NT2/D1 (cell line): ENCODE results near the gene POU6F2.

Source experiments
- DNase-seq: peaks from one replicate; pipeline ENCODE4 v3.0.0-alpha.2; 2011; ENCODE audit warnings: low read depth, low spot score
- H3K27me3 ChIP-seq: 2 replicates; pipeline ENCODE4 v1.6.0; 2011; ENCODE audit warnings: mild to moderate bottlenecking; ENCODE audit not compliant: insufficient read length, insufficient read depth
- H3K36me3 ChIP-seq: 2 replicates; pipeline ENCODE4 v1.6.1; 2011; ENCODE audit warnings: mild to moderate bottlenecking, low read length, mixed read lengths; ENCODE audit not compliant: insufficient read depth, insufficient read length
- H3K4me1 ChIP-seq: 2 replicates; pipeline ENCODE4 v1.5.1; 2011; ENCODE audit not compliant: insufficient read depth, insufficient read length
- H3K4me3 ChIP-seq: 2 replicates; pipeline ENCODE4 v1.5.1; 2011; ENCODE audit warnings: low read depth; ENCODE audit not compliant: insufficient read length
- H3K9ac ChIP-seq: 2 replicates; pipeline ENCODE4 v1.6.0; 2011; ENCODE audit warnings: low read depth; ENCODE audit not compliant: insufficient read length
- H3K9me3 ChIP-seq: 2 replicates; pipeline ENCODE4 v1.5.1; 2011; ENCODE audit warnings: mild to moderate bottlenecking, low read length; ENCODE audit not compliant: insufficient read depth
- SUZ12 ChIP-seq: IDR thresholded peaks from 2 replicates; pipeline ENCODE4 v1.6.1; 2011; ENCODE audit not compliant: insufficient read length, insufficient read depth; ENCODE audit errors: extremely low read depth
- YY1 ChIP-seq: IDR thresholded peaks from 2 replicates; pipeline ENCODE4 v1.6.1; 2011; ENCODE audit not compliant: insufficient read length, insufficient read depth
- ZNF274 ChIP-seq: IDR thresholded peaks from 2 replicates; pipeline ENCODE4 v1.6.1; 2011; ENCODE audit warnings: mild to moderate bottlenecking, low read depth, low read length

Gene POU6F2

DNA sequence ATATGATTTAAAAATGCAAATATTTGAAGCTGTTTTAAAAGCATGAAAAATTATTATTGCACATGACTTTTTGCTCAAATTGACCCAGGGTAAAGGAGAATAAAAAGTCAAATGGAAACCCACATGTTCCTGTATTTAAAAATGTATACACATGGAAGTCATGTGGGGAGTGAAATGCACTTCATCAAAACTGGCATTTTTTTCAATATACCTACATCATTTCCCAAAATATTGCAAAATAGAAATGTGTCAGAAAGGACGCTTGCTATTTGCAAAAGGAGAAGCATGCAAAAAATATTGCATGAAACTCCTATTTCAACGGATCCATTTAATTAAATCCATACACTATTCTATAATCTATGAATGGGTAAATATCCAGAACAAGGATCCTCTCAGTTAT lies 117.0 kb downstream of the POU6F2 start:
- TF ChIP-seq YY1 (no peak), SUZ12 (no peak), ZNF274 (no peak)
- Histone ChIP-seq H3K36me3 (no peaks in the 10 kb centered on the region), H3K4me3 (no peak overlapping the region), H3K9ac (no peak overlapping the region), H3K4me1 (no peaks in the 10 kb centered on the region), H3K27me3 (no peaks in the 10 kb centered on the region), H3K9me3 (no peaks in the 10 kb centered on the region)
- no peak for DNase-seq

- H3K4me3 ChIP-seq, result no peak overlapping the region
- no peaks in the 10 kb centered on the region for H3K36me3 ChIP-seq
- TF ChIP-seq YY1 (no peak), ZNF274 (no peak), SUZ12 (no peak)
- H3K4me1 ChIP-seq, result no peaks in the 10 kb centered on the region
- no peaks in the 10 kb centered on the region for H3K9me3 ChIP-seq
- DNase-seq, result no peak
- no peak overlapping the region for H3K9ac ChIP-seq
- no peaks in the 10 kb centered on the region for H3K27me3 ChIP-seq
Observed at GRCh38 chr7:39095875-39096619, 118.3 kb downstream of the POU6F2 start.

DNA sequence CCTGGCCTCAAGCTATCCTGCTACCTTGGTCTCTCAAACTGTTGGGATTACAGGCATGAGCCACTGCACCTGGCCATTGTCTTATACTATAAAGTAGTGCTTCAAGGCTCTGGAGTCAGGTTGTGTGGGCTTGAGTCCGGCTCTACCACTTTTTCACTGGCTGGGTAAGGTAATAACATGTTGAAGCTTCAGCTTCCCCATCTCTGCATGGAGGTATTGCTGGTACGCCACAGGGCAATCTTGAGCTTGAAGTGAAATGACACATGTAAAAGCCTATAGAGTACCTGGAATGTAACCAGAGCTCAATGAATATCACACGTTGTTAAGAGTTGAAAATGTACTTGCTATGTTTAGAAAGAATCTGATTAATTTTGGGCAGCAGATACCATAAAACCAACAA lies 120.8 kb downstream of the POU6F2 start:
- Histone ChIP-seq H3K9me3 (no peaks in the 10 kb centered on the region), H3K27me3 (no peaks in the 10 kb centered on the region), H3K4me3 (no peak overlapping the region), H3K9ac (no peak overlapping the region), H3K4me1 (no peaks in the 10 kb centered on the region), H3K36me3 (no peaks in the 10 kb centered on the region)
- TF ChIP-seq YY1, result no peak
- no peak for TF ChIP-seq SUZ12
- no peak for TF ChIP-seq ZNF274
- no peak for DNase-seq

- no peak overlapping the region for H3K9ac ChIP-seq
- no peaks in the 10 kb centered on the region for H3K36me3 ChIP-seq
- TF ChIP-seq ZNF274, result no peak
- TF ChIP-seq YY1, result no peak
- no peak for TF ChIP-seq SUZ12
Observed at GRCh38 chr7:39099146-39099545, 121.4 kb downstream of the POU6F2 start.

DNA sequence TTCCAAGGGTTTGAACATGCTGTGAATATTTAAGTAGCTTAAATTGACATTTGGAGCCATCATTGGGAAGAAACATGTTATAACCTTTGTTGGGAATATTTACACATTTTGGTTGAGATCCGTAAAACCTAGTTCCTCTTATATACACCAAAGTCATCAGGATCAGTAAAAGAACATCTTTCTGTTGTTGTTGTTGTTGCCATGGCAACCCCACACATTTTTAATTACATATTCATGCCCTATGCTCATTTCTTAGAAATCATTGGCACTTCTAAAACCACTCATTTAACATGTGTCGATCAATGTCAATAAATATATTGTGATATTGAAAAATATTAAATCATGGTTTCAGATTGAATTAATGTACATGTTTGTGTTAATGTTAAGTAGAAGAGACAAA lies 122.6 kb downstream of the POU6F2 start:
- TF ChIP-seq ZNF274 (no peak), YY1 (no peak), SUZ12 (no peak)
- Histone ChIP-seq H3K4me1 (no peaks in the 10 kb centered on the region), H3K36me3 (no peaks in the 10 kb centered on the region), H3K27me3 (no peaks in the 10 kb centered on the region), H3K9me3 (no peaks in the 10 kb centered on the region), H3K9ac (no peak overlapping the region), H3K4me3 (no peak overlapping the region)
- DNase-seq, result no peak

More at GRCh38 chr7:39099146-39099545, 121.4 kb downstream of the POU6F2 start:
- no peaks in the 10 kb centered on the region for H3K9me3 ChIP-seq
- no peak overlapping the region for H3K4me3 ChIP-seq
- no peaks in the 10 kb centered on the region for H3K27me3 ChIP-seq
- no peak for DNase-seq
- no peaks in the 10 kb centered on the region for H3K4me1 ChIP-seq

DNA sequence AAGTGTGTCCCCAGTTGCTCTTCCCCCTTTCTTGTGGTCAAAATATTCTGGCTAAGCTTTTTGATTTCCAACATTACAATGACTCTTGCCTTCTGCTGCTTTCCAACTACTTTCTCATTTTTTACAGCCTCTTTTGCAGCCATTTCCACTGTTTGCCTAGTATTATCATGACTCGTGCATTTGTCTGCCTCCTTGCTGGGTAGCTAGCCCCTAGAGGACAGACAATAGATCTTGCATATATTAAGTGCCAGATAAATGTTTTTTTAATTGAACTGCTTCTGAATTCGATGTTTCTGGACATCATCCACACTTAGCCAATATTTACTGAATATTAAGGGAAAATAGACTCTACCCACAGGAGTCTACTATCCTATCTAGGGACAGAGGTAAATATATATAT lies 124.5 kb downstream of the POU6F2 start:
- H3K9me3 ChIP-seq, result no peaks in the 10 kb centered on the region
- H3K36me3 ChIP-seq, result no peaks in the 10 kb centered on the region
- no peaks in the 10 kb centered on the region for H3K27me3 ChIP-seq
- no peak overlapping the region for H3K9ac ChIP-seq
- DNase-seq, result no peak
- H3K4me3 ChIP-seq, result no peak overlapping the region
- no peaks in the 10 kb centered on the region for H3K4me1 ChIP-seq
- TF ChIP-seq YY1 (no peak), SUZ12 (no peak), ZNF274 (no peak)

- DNase-seq, result no peak
- H3K9ac ChIP-seq, result no peak overlapping the region
- no peak for TF ChIP-seq SUZ12
- no peak overlapping the region for H3K4me3 ChIP-seq
- H3K9me3 ChIP-seq, result no peaks in the 10 kb centered on the region
- H3K36me3 ChIP-seq, result no peaks in the 10 kb centered on the region
- H3K4me1 ChIP-seq, result no peaks in the 10 kb centered on the region
- no peaks in the 10 kb centered on the region for H3K27me3 ChIP-seq
Observed at GRCh38 chr7:39105720-39106119, 128.0 kb downstream of the POU6F2 start.
